GM12892 (cell line): Measurements from ENCODE around the gene DRC7.
A peak's percentile ranks its signal among the peaks of the same experiment; 100 is the strongest.

Experiments used
- DNase-seq: peaks from one replicate; pipeline ENCODE4 v3.0.0; 2011; ENCODE audit not compliant: insufficient read length
- FAIRE-seq: peaks from 2 replicates; lab custom pipeline; 2011; peaks lifted over from hg19 to GRCh38; lab: Jason Lieb, UNC
- POLR2A ChIP-seq: IDR thresholded peaks from 2 replicates; pipeline ENCODE4 v1.6.1; 2011; ENCODE audit warnings: low read depth, low read length, control low read depth
- POLR2AphosphoS5 ChIP-seq: IDR thresholded peaks from 2 replicates; pipeline ENCODE4 v1.6.1; 2011; ENCODE audit warnings: low read depth, low read length, control low read depth
- TAF1 ChIP-seq: IDR thresholded peaks from 2 replicates; pipeline ENCODE4 v1.6.1; 2011; ENCODE audit warnings: low read depth, mild to moderate bottlenecking, control low read depth, low read length, borderline replicate concordance

DRC7 gene

GRCh38 chr16:57760357-57761160 lies 66.0 kb downstream of the DRC7 start:
- DNase-seq: no peak
- FAIRE-seq: no peak
- TF ChIP-seq TAF1: no peak

- DNase-seq (no peak), FAIRE-seq (no peak)
- TF ChIP-seq POLR2AphosphoS5 (no peak), TAF1 (no peak), POLR2A (no peak)
These were observed 66.7 kb downstream of the DRC7 start for GRCh38 chr16:57761301-57761700.

DNA sequence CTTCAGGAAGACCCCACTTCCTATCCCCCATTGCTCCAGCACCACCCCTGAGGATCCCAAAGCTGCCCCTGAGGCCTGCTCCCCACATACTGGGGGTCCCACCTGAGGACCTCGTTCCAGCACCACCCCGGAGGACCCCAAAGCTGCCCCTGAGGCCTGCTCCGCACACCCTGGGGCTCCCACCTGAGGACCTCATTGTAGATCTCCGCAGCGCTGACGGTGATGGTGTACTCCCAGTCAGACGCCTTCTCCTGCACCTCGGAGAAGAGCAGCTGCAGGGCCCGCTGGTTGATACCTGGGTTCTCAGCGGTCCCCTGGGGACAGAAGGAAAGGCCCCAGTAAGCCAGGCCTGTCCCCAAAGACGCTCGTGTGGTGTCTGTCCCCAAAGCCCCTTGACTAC lies 67.4 kb downstream of the DRC7 start:
- FAIRE-seq (no peak), DNase-seq (no peak)
- TF ChIP-seq POLR2A: no peak
- TF ChIP-seq TAF1: no peak
- no peak for TF ChIP-seq POLR2AphosphoS5

DNA sequence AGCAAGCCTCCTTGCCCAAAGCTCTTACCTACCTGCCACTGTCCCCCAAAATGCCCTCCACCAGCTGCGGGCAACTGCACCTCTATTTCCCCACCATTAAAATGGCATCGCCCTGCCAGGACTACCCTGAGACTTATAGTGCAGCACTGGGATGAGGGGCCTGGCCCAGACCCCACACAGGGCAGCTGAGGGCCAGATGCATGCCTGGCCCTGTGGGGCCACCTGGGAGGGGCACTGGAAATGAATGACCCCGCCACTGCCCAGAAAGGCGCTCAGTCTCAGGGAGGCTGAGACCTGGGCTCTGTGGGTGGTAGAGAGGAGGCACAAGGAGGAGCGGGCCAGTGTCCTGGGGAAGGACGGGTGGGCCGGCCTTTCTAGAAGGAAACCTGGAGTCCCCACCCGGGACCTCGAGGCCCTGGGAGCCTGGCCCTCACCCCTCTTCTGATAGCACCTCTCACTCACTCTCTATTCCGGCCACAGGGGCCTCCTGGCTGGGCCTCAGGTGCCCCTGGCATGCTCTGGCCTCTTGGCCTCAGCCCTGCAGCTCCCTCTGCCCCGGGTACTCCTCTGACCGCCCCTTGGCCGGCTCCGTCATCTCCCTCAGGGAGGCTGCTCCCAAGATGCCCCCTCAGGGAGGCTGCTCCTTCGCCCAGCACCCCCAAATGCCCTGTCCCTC lies 67.9 kb downstream of the DRC7 start:
- TF ChIP-seq POLR2A: no peak
- TF ChIP-seq POLR2AphosphoS5: no peak
- no peak for TF ChIP-seq TAF1
- no peak for FAIRE-seq
- DNase-seq: no peak

- DNase-seq: no peak
- TF ChIP-seq POLR2A (no peak), TAF1 (no peak), POLR2AphosphoS5 (no peak)
- no peak for FAIRE-seq
These were observed 68.8 kb downstream of the DRC7 start for GRCh38 chr16:57763285-57764005.

- DNase-seq (no peak), FAIRE-seq (no peak)
- no peak for TF ChIP-seq POLR2A
- TF ChIP-seq TAF1: no peak
- no peak for TF ChIP-seq POLR2AphosphoS5
These were observed 69.4 kb downstream of the DRC7 start for GRCh38 chr16:57764006-57764340.

DNA sequence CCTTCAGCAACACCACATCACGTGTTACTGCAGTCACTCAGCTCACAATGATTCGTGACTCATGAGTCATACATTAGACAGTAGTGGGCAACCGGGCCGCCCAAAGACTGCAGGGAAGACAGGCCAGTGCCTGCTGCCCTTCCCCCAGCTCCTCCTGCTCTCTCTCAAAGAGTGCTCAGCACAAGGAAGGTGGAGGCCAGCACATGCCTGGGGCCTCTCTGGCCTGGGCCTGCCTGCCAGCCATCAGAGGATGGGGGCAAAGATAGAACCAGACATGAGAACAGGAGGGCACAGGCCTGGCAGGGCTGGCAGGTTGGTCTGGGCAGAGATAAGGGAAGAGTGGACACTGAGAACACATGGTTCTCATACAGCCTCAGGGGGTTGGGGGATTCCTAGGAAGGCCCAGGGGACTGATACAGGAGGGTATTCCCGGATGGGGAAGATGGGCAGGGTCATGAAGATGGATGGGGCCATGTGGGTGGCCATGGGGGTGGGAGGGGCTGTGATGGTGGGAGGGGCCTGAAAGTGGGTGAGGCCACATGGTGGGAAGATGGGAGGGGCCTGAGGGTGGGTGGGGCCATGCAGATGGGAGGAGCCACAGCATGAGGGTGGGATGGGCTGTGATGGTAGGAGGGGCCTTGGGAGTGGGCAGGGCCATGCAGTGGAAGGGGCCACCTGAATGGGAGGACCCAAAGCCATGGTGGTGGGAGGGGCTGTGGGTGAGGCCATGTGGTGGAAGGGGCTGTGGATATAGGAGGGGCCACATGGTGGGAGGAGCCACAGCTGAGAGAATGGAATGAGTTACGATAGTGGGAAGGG lies 69.9 kb downstream of the DRC7 start:
- TF ChIP-seq TAF1 (no peak), POLR2AphosphoS5 (no peak)
- DNase-seq (peak; percentile 52), FAIRE-seq (no peak)

- TF ChIP-seq TAF1: no peak
- TF ChIP-seq POLR2AphosphoS5: no peak
- TF ChIP-seq POLR2A: no peak
These were observed 70.6 kb downstream of the DRC7 start for GRCh38 chr16:57765160-57765728.

DNA sequence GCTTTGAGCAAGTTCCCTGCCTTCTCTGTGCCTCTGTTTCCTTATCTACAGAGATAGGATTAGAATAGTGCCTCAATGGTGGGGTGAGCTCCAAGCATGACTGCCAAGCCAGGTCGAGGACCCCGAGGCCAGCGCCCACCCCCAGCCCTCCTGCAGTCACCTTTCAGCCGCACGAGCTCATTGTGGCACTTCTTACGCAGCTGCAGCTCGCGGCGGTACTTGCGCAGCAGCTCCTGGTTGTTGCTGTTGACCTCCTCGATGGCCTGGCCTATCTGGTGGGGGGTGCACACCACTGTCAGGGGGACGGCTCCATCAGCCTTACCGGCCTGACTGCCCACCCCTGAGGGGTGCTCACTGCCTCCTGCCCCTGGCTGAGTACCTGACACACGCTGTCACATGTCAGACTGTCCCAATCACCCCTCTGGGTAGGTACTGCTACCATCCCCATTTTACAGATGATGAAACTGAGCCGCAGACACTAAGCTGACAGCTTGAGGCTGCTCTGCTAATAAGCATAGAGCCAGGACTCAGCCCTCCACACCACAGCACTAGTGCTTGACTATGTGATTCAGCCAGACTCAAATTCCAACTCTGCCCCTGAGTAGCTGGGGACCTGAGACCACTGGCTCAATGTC lies 72.2 kb downstream of the DRC7 start:
- TF ChIP-seq POLR2A (no peak), POLR2AphosphoS5 (no peak), TAF1 (no peak)
- DNase-seq (no peak), FAIRE-seq (no peak)

More at GRCh38 chr16:57765160-57765728, 70.6 kb downstream of the DRC7 start:
- FAIRE-seq (no peak), DNase-seq (no peak)

DNA sequence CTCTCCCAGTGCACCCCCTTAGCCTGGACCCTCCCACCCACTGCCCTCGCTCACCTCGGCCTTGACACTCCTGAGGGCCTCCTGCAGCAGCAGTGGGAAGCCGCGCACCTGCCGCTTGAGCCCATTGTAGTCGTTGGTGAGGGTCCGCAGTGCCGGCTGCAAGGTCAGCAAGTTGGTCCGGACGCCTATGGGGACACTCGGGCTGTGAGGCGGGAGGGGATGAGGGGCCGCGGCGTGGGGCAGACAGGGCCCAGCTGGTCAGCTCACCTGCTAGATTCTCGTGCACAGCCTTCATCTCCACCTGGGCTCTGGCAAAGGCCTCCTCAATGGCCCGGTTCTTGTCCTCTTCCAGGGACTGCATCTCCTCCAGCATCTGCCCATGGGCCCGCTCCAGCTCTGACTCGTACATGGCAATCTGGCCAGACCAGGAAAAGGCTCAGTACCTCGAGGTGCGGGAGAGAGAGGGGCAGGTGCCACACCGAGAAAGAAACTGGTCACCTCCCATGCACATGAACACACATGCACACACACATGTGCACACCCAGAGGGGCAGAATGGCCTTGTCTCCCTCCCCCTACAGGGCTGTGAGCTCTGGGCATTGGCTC lies 75.0 kb downstream of the DRC7 start:
- DNase-seq (no peak), FAIRE-seq (no peak)

GRCh38 chr16:57770361-57770760 lies 75.8 kb downstream of the DRC7 start:
- no peak for FAIRE-seq
- DNase-seq: no peak
- TF ChIP-seq POLR2A (no peak), TAF1 (no peak), POLR2AphosphoS5 (no peak)

More for the DNA sequence above, 75.0 kb downstream of the DRC7 start:
- TF ChIP-seq POLR2AphosphoS5: no peak
- TF ChIP-seq TAF1: no peak
- TF ChIP-seq POLR2A: no peak
